ENCODE results near the gene CLEC2D.
A peak's percentile ranks its signal among the peaks of the same experiment; 100 is the strongest.
"Not testable (repeated sequence)": the region's sequence is repeated elsewhere in the genome, so short reads cannot be mapped to it uniquely, and the experiment has no call there.

Gene CLEC2D

GRCh38 chr12:9729082-9729481 is 59.6 kb downstream of the CLEC2D start:
- DNase-seq (ENCODE audit: low spot score), result no peak

- DNase-seq (ENCODE audit: low spot score), result no peak
Measured at GRCh38 chr12:9730011-9730410, 60.5 kb downstream of the CLEC2D start.

DNA sequence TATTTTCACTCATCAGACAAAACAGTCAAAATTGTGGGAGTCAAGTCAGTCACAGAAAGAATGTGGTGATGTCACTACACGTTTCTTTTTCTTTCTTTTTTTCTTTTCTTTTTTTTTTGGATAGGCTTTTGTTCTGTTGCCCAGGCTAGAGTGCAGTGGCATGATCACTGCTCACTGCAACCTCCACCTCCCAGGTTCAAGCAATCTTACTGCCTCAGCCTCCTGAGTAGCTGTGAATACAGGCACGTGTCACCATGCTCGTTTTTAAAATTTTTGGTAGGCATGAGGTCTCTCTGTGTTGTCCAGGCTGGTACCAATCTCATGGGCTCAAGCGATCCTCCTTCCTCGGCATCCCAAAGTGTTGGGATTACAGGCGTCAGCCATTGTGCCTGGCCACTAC is 61.1 kb downstream of the CLEC2D start:
- DNase-seq (ENCODE audit: low spot score), result no peak

DNA sequence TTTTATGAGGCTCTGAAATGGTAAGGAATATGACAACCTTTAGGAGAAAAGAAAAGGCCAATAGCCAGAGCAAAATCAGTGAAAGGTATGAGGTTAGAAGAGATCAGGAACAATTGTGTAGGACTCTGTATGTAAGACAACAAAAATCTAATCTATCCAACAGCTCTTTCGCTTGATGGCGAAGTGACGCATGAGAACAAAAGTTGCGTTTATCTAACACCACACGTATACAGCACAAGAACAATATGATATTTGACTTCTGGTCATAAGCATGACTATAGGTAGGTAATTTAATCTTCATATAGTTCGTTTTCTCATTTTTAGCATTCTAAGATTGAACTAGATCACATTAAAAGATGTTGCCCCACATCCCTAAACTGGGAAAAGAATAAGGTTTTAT is 61.9 kb downstream of the CLEC2D start:
- DNase-seq (ENCODE audit: low spot score), result no peak

DNA sequence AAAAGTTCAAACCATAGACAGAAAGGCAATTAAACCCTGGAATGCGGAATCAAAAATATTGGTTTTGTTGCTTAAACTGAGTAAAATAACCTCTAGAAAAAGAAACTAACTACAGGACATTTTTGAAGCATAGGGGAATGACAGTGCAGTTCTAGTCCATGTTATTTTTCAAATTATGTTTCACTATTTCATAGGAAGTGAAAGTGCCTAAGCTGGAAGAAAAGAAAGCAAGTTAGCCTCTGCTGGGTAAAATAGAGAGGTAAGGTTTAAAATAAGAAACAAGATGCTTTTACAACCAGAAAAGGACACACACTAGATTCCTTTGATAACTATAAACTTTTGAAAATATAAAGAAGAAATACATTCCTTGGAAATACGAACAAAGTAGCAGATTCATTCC is 62.3 kb downstream of the CLEC2D start:
- no peak for DNase-seq (ENCODE audit: low spot score)

GRCh38 chr12:9732921-9733461 is 63.5 kb downstream of the CLEC2D start, which contains the start of gene CLECL1:
Gene CLECL1, minus strand, starts transcription at chr12:9733097.
- DNase-seq (ENCODE audit: low spot score), result no peak

- no peak for DNase-seq (ENCODE audit: low spot score)
Measured at GRCh38 chr12:9735601-9736000, 66.1 kb downstream of the CLEC2D start.

GRCh38 chr12:9736936-9737705 is 67.6 kb downstream of the CLEC2D start:
- DNase-seq (ENCODE audit: low spot score), result no peak

- not testable (repeated sequence) for DNase-seq (ENCODE audit: low spot score)
Measured at GRCh38 chr12:9738905-9739304, 69.4 kb downstream of the CLEC2D start.

- DNase-seq (ENCODE audit: low spot score), result not testable (repeated sequence)
Measured at GRCh38 chr12:9739404-9740105, 70.0 kb downstream of the CLEC2D start.

DNA sequence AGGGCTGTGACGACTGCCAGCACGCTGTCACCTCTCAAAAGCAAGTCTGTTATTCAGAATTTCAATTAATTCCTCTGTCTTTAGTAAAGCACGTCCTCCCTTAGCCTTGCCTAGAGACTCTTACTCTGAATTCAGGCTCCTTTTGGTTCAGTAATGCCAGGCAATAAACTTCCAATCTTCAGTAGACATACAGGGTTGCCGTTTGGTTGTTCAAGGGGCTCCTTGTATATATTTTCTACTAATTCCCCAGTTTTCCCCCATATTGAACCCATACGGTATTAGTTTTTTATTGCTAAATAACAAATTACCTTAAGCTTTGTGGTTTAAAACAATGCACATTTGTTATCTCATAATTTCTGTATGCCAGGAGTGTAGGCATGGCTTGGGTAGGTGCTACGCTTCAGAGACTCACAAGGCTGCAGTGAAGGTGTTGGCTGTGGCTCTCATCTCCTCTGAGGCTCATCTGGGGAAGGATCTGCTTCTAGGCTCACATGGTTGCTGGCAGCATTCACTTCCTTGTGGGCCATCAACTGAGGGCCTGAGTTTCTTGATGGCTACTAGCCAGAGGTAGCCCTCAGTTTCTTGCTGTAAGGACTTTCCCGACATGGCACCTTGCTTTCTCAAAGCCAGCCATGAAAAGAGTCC is 70.7 kb downstream of the CLEC2D start:
- DNase-seq (ENCODE audit: low spot score), result peak; percentile 40

- DNase-seq (ENCODE audit: low spot score), result no peak
Measured at GRCh38 chr12:9741726-9742125, 72.2 kb downstream of the CLEC2D start.

GRCh38 chr12:9742661-9743060 is 73.1 kb downstream of the CLEC2D start:
- DNase-seq (ENCODE audit: low spot score), result no peak

DNA sequence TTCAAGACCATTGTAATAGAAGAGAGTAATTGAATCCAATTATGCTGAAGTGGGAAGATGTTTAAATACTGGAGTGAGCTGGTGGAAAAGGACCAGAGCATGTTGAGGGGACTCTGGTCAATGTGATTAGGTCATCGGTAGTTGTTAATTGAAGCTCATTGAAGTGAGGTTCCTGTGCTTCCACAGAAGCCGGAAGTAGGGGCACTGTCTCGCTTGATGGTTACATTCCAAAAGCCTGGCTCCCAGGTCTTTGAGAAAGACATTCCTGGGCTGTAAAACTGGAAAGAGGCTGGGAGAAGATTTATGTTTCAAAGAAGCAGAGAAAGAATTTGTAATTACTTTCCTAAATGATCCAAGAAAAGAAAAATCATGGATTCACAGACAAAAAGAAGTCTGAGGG is 75.7 kb downstream of the CLEC2D start:
- DNase-seq (ENCODE audit: low spot score), result no peak

All from Ammon's horn (tissue), 1 donor.